Mesendoderm (in vitro differentiated cells): Measurements from ENCODE around the gene EVA1A.

Source experiments
- DNase-seq: peaks from one replicate; pipeline ENCODE4 v3.0.0; 2013
- H2AK5ac ChIP-seq: 2 replicates; pipeline ENCODE4 v1.6.1; 2013; ENCODE audit warnings: low read length, inconsistent platforms
- H2BK120ac ChIP-seq: 2 replicates; pipeline ENCODE4 v1.6.1; 2013; ENCODE audit warnings: low read depth, mild to moderate bottlenecking, low read length, moderate library complexity, mixed read lengths
- H2BK15ac ChIP-seq: replicated peaks from 2 replicates; pipeline ENCODE4 v1.6.1; 2013; ENCODE audit warnings: low read depth, mild to moderate bottlenecking, moderate library complexity
- H2BK5ac ChIP-seq: 2 replicates; pipeline ENCODE4 v1.6.1; 2013; ENCODE audit warnings: low read length, inconsistent platforms
- H3K18ac ChIP-seq: 2 replicates; pipeline ENCODE4 v1.6.1; 2013; ENCODE audit warnings: mild to moderate bottlenecking, low read length, mixed read lengths
- H3K23ac ChIP-seq: one replicate; pipeline ENCODE4 v1.6.1; 2013; ENCODE audit warnings: low read length
- H3K27ac ChIP-seq: 2 replicates; pipeline ENCODE4 v1.5.1; 2013; ENCODE audit warnings: low read depth, mild to moderate bottlenecking, inconsistent platforms, low read length, moderate library complexity
- H3K27me3 ChIP-seq: 2 replicates; pipeline ENCODE4 v1.6.1; 2013; ENCODE audit warnings: low read length, control low read depth, mild to moderate bottlenecking, inconsistent platforms; ENCODE audit not compliant: insufficient read depth, poor library complexity
- H3K36me3 ChIP-seq: 2 replicates; pipeline ENCODE4 v1.6.1; 2013; ENCODE audit warnings: low read length, inconsistent platforms; ENCODE audit not compliant: control insufficient read depth, insufficient read depth
- H3K4ac ChIP-seq: one replicate; pipeline ENCODE4 v1.6.1; 2013; ENCODE audit warnings: low read depth, mild to moderate bottlenecking, low read length, moderate library complexity
- H3K4me1 ChIP-seq: 2 replicates; pipeline ENCODE4 v1.6.1; 2013; ENCODE audit warnings: low read depth, low read length, inconsistent platforms; ENCODE audit not compliant: control insufficient read depth
- H3K4me2 ChIP-seq: 2 replicates; pipeline ENCODE4 v1.6.1; 2013; ENCODE audit warnings: low read length
- H3K4me3 ChIP-seq: 2 replicates; pipeline ENCODE4 v1.5.1; 2013; ENCODE audit warnings: mild to moderate bottlenecking, low read length
- H3K56ac ChIP-seq: one replicate; pipeline ENCODE4 v1.6.1; 2013; ENCODE audit warnings: low read length
- H3K79me1 ChIP-seq: 2 replicates; pipeline ENCODE4 v1.6.1; 2013; ENCODE audit warnings: low read length, inconsistent platforms
- H3K79me2 ChIP-seq: 2 replicates; pipeline ENCODE4 v1.6.1; 2013; ENCODE audit warnings: mild to moderate bottlenecking, low read length; ENCODE audit not compliant: control insufficient read depth, insufficient read depth
- H3K9ac ChIP-seq: 2 replicates; pipeline ENCODE4 v1.6.1; 2013; ENCODE audit warnings: low read length, inconsistent platforms
- H4K5ac ChIP-seq: one replicate; pipeline ENCODE4 v1.6.1; 2013; ENCODE audit warnings: low read length
- H4K8ac ChIP-seq: one replicate; pipeline ENCODE4 v1.6.1; 2013; ENCODE audit warnings: low read depth, mild to moderate bottlenecking, control low read depth, low read length, moderate library complexity
- WGBS: extraction: QIAGEN DNeasy Blood & Tissue Kit; methylation state at CpG from one replicate; pipeline ENCODE4 v1.1.7; 2013; ENCODE audit warnings: low lambda C conversion rate, missing lambda C conversion rate; ENCODE audit not compliant: insufficient coverage; ENCODE audit errors: extremely low coverage; 5-methylcytosine and 5-hydroxymethylcytosine counted together

EVA1A gene

GRCh38 chr2:75555701-75556100 is 5.0 kb downstream of the EVA1A start:
- Histone ChIP-seq H4K8ac (no peak overlapping the region), H3K4me3 (no peak overlapping the region), H3K23ac (no peak overlapping the region), H2BK5ac (no peak overlapping the region), H3K4ac (no peak overlapping the region), H3K79me1 (no peaks in the 10 kb centered on the region), H3K36me3 (no peaks in the 10 kb centered on the region), H3K4me2 (no peak overlapping the region), H2AK5ac (no peak overlapping the region), H4K5ac (no peak overlapping the region), H2BK120ac (no peak overlapping the region), H3K27ac (no peak overlapping the region), H3K56ac (no peak overlapping the region), H3K27me3 (no peaks in the 10 kb centered on the region), H3K18ac (no peak overlapping the region), H3K4me1 (peaks cover 4% of the 10 kb centered on the region), H3K79me2 (no peaks in the 10 kb centered on the region), H3K9ac (no peak overlapping the region), H2BK15ac (no peak overlapping the region)
- DNase-seq: no peak
- no CpG with 5 or more reads among the region's 4 CpGs for WGBS

GRCh38 chr2:75553935-75554531 is 6.7 kb downstream of the EVA1A start:
- H2AK5ac ChIP-seq: no peak overlapping the region
- H4K8ac ChIP-seq: no peak overlapping the region
- H3K79me1 ChIP-seq: no peaks in the 10 kb centered on the region
- no peak overlapping the region for H2BK5ac ChIP-seq
- H3K79me2 ChIP-seq: no peaks in the 10 kb centered on the region
- no peak for DNase-seq
- peaks cover 4% of the 10 kb centered on the region for H3K4me1 ChIP-seq
- no CpG with 5 or more reads among the region's 4 CpGs for WGBS
- no peak overlapping the region for H4K5ac ChIP-seq
- no peaks in the 10 kb centered on the region for H3K27me3 ChIP-seq
- no peak overlapping the region for H3K18ac ChIP-seq
- no peaks in the 10 kb centered on the region for H3K36me3 ChIP-seq
- no peak overlapping the region for H2BK15ac ChIP-seq
- no peak overlapping the region for H3K4me2 ChIP-seq
- H3K4ac ChIP-seq: no peak overlapping the region
- H3K27ac ChIP-seq: no peak overlapping the region
- no peak overlapping the region for H3K23ac ChIP-seq
- no peak overlapping the region for H3K4me3 ChIP-seq
- no peak overlapping the region for H3K9ac ChIP-seq
- H3K56ac ChIP-seq: no peak overlapping the region
- no peak overlapping the region for H2BK120ac ChIP-seq

- no peak overlapping the region for H2BK5ac ChIP-seq
- WGBS: no CpG with 5 or more reads among the region's 1 CpG
These were observed 8.5 kb downstream of the EVA1A start for GRCh38 chr2:75552222-75552621.

GRCh38 chr2:75551434-75551833 is 9.3 kb downstream of the EVA1A start:
- Histone ChIP-seq H3K23ac (no peak overlapping the region), H2BK5ac (no peak overlapping the region), H3K27ac (no peak overlapping the region), H3K4me2 (no peak overlapping the region), H3K36me3 (no peaks in the 10 kb centered on the region), H2BK120ac (no peak overlapping the region), H4K8ac (no peak overlapping the region), H3K4me1 (peaks cover 12% of the 10 kb centered on the region), H3K4me3 (no peak overlapping the region), H4K5ac (no peak overlapping the region), H3K79me1 (no peaks in the 10 kb centered on the region), H3K27me3 (no peaks in the 10 kb centered on the region), H3K9ac (no peak overlapping the region), H2AK5ac (no peak overlapping the region), H3K18ac (no peak overlapping the region), H2BK15ac (no peak overlapping the region), H3K4ac (no peak overlapping the region), H3K56ac (no peak overlapping the region), H3K79me2 (no peaks in the 10 kb centered on the region)
- no peak for DNase-seq
- no CpG with 5 or more reads among the region's 3 CpGs for WGBS

More at GRCh38 chr2:75552222-75552621, 8.5 kb downstream of the EVA1A start:
- no peak overlapping the region for H4K8ac ChIP-seq
- no peak overlapping the region for H2BK120ac ChIP-seq
- H3K4me2 ChIP-seq: no peak overlapping the region
- no peak overlapping the region for H3K23ac ChIP-seq
- H3K56ac ChIP-seq: no peak overlapping the region
- H3K27ac ChIP-seq: no peak overlapping the region
- H3K4ac ChIP-seq: no peak overlapping the region
- no peak overlapping the region for H2BK15ac ChIP-seq
- H3K79me2 ChIP-seq: no peaks in the 10 kb centered on the region
- H3K18ac ChIP-seq: no peak overlapping the region
- no peak overlapping the region for H4K5ac ChIP-seq
- no peak for DNase-seq
- H2AK5ac ChIP-seq: no peak overlapping the region
- no peak overlapping the region for H3K9ac ChIP-seq
- H3K27me3 ChIP-seq: no peaks in the 10 kb centered on the region
- H3K4me3 ChIP-seq: no peak overlapping the region
- no peaks in the 10 kb centered on the region for H3K79me1 ChIP-seq
- peaks cover 12% of the 10 kb centered on the region for H3K4me1 ChIP-seq
- no peaks in the 10 kb centered on the region for H3K36me3 ChIP-seq

- no peak overlapping the region for H3K4me3 ChIP-seq
- H2AK5ac ChIP-seq: no peak overlapping the region
- no peak overlapping the region for H2BK5ac ChIP-seq
- H3K56ac ChIP-seq: no peak overlapping the region
- H3K79me2 ChIP-seq: no peaks in the 10 kb centered on the region
- no peak overlapping the region for H4K5ac ChIP-seq
- no peak overlapping the region for H3K9ac ChIP-seq
- DNase-seq: no peak
- H3K27ac ChIP-seq: no peak overlapping the region
- no peaks in the 10 kb centered on the region for H3K36me3 ChIP-seq
- no peak overlapping the region for H3K4me2 ChIP-seq
- H3K27me3 ChIP-seq: no peaks in the 10 kb centered on the region
- no CpG with 5 or more reads among the region's 2 CpGs for WGBS
- H3K23ac ChIP-seq: no peak overlapping the region
- no peak overlapping the region for H4K8ac ChIP-seq
- H2BK15ac ChIP-seq: no peak overlapping the region
- H3K79me1 ChIP-seq: no peaks in the 10 kb centered on the region
- H3K4ac ChIP-seq: no peak overlapping the region
- peaks cover 8% of the 10 kb centered on the region for H3K4me1 ChIP-seq
- no peak overlapping the region for H3K18ac ChIP-seq
- H2BK120ac ChIP-seq: no peak overlapping the region
These were observed 11.1 kb downstream of the EVA1A start for GRCh38 chr2:75549401-75550253.
